ENCODE data around the gene ZNF385C. TPM values are rescaled to one million over a fixed set of nuclear protein-coding genes. Genes with fewer than 3 reads are reported as not detected.

ZNF385C gene
- total RNA-seq, 1 experiment from 2014 or later: 2.8 TPM

- peaks cover 13% of the 10 kb centered on the region; the same call in 1 of the 2 replicates for H3K79me2 ChIP-seq (ENCODE audit: insufficient read depth, low read length)
- peak within 1 kb of the TSS; percentile 53; the same call in 1 of the 2 replicates for H3K14ac ChIP-seq (ENCODE audit: insufficient read depth, low read length)
- no peak within 1 kb of the TSS for H4K8ac ChIP-seq (replicated peaks; ENCODE audit: insufficient read length, low read depth, low read length)
- H2BK120ac ChIP-seq (ENCODE audit: low read depth, low read length, poor library complexity, severe bottlenecking): no peak within 1 kb of the TSS
- H4K91ac ChIP-seq (ENCODE audit: insufficient read length, low read depth, low read length): no peak within 1 kb of the TSS
- Mint-ChIP-seq H3K36me3 (ENCODE audit: insufficient read depth in 1 of 3, low read depth in 3 of 3) (peaks cover 19 to 47% (median 38%) of the 10 kb centered on the region in 3 experiments), H3K27me3 (ENCODE audit: low read depth) (no peaks in the 10 kb centered on the region), H3K4me3 (peak within 1 kb of the TSS; percentile 93 to 97), H3K9me3 (no peaks in the 10 kb centered on the region), H3K27ac (peak within 1 kb of the TSS; percentile 48 to 96 (median 83); a peak in 6 of 7 replicates), H3K4me1 (peaks cover 35 to 42% of the 10 kb centered on the region in 2 experiments)
- H3K4me2 ChIP-seq (ENCODE audit: insufficient read depth, insufficient read length, low read length): peak within 1 kb of the TSS; percentile 55
- no peak within 1 kb of the TSS for H3T11ph ChIP-seq (ENCODE audit: low read length)
- H3K4ac ChIP-seq (ENCODE audit: low read depth, low read length): no peak within 1 kb of the TSS
- H2BK20ac ChIP-seq (ENCODE audit: low read depth, low read length, poor library complexity, severe bottlenecking): no peak within 1 kb of the TSS
- H3K56ac ChIP-seq (ENCODE audit: insufficient read length, low read depth, low read length): no peak within 1 kb of the TSS
- TF ChIP-seq CTCF (conservative IDR thresholded peaks at IDR 0.05): peak; percentile 89
- H3K18ac ChIP-seq (ENCODE audit: insufficient read length, low read depth, low read length): no peak within 1 kb of the TSS
- H3K79me1 ChIP-seq (ENCODE audit: insufficient read depth, low read depth, low read length, poor library complexity, severe bottlenecking): no peaks in the 10 kb centered on the region
- no peak within 1 kb of the TSS for H4K5ac ChIP-seq (ENCODE audit: insufficient read length, low read depth, low read length)
- no peak within 1 kb of the TSS for H3K27ac ChIP-seq (ENCODE audit: insufficient read length, low read depth, low read length)
- H2BK15ac ChIP-seq (ENCODE audit: low read depth, low read length): no peak within 1 kb of the TSS
- no CpG with 5 or more reads among the region's 49 CpGs for WGBS (ENCODE audit: extremely low coverage, insufficient read length, low lambda C conversion rate)
- no peak within 1 kb of the TSS for H3K23ac ChIP-seq (ENCODE audit: insufficient read length, low read depth, low read length)
- peak; percentile 98 for DNase-seq
- H3K23me2 ChIP-seq (ENCODE audit: insufficient read length, low read depth, low read length, poor library complexity, severe bottlenecking): peaks cover 14% of the 10 kb centered on the region
- H2BK12ac ChIP-seq (ENCODE audit: insufficient read length, low read depth, low read length): no peak within 1 kb of the TSS
- peak within 1 kb of the TSS; percentile 71 for H3K9ac ChIP-seq (ENCODE audit: extremely low read depth, insufficient read length, low read length)
- no peaks in the 10 kb centered on the region for H4K20me1 ChIP-seq (ENCODE audit: control insufficient read depth, insufficient read depth, insufficient read length)
- H2BK5ac ChIP-seq (ENCODE audit: insufficient read length, low read length): no peak within 1 kb of the TSS
- 0 out of 2 replicates have a peak, but pooled peaks cover 2% of the 10 kb centered on the region for H3K4me1 ChIP-seq (ENCODE audit: insufficient read depth, low read length)
- no peak within 1 kb of the TSS for H2AFZ ChIP-seq (ENCODE audit: low read length)
- H2AK5ac ChIP-seq (ENCODE audit: insufficient read length, low read length): no peak within 1 kb of the TSS
- no peaks in the 10 kb centered on the region for H3K9me3 ChIP-seq (ENCODE audit: control insufficient read depth, low read depth, low read length)
- no peaks in the 10 kb centered on the region; the same call in 1 of the 2 replicates for H3K27me3 ChIP-seq (ENCODE audit: insufficient read depth, low read length)
These were observed 78.5 kb downstream of the ZNF385C start, which contains the start of gene NKIRAS2 for GRCh38 chr17:42019509-42020404. Gene NKIRAS2, plus strand, starts transcription at chr17:42020090. Its CDS starts 1,488 bp downstream, at chr17:42021578.

Data from H9 (cell line).